Nephron (organoid): ENCODE results near the gene ST3GAL4.

Experiments used
- H3K27ac Mint-ChIP-seq, 3 experiments: 2 replicates each; pipeline ENCODE4 v1.8.0; 2020; ENCODE audit warnings: mixed read lengths in 3 of 3, mild to moderate bottlenecking in 2 of 3, moderate library complexity in 1 of 3
- H3K27me3 Mint-ChIP-seq: 2 replicates; pipeline ENCODE4 v1.8.0; 2021; ENCODE audit warnings: low read depth, mild to moderate bottlenecking, moderate library complexity, mixed read lengths
- H3K36me3 Mint-ChIP-seq: 2 replicates; pipeline ENCODE4 v1.8.0; 2020; ENCODE audit warnings: low read depth, mixed read lengths
- H3K4me1 Mint-ChIP-seq: 2 replicates; pipeline ENCODE4 v1.8.0; 2020; ENCODE audit warnings: mixed read lengths
- H3K4me3 Mint-ChIP-seq, 3 experiments: 2 replicates each; pipeline ENCODE4 v1.8.0; 2020; ENCODE audit warnings: mild to moderate bottlenecking in 3 of 3, mixed read lengths in 3 of 3, moderate library complexity in 2 of 3
- H3K9me3 Mint-ChIP-seq: 2 replicates; pipeline ENCODE4 v1.8.0; 2020; ENCODE audit warnings: mixed read lengths
- TF ChIP-seq, protein P1 (sequence below), 3 experiments: fragments of 200-600 bp; sonication (generic); IDR thresholded peaks; one replicate each; pipeline ENCODE4 v1.5.0; 2021; ENCODE audit warnings: antibody characterized with exemption in 3 of 3; ENCODE audit not compliant: unreplicated experiment in 3 of 3

The ST3GAL4 gene

GRCh38 chr11:126461096-126461440 lies 105.6 kb downstream of the ST3GAL4 start:
- Mint-ChIP-seq H3K4me1 (peaks cover 21% of the 10 kb centered on the region), H3K27ac (no peak overlapping the region), H3K4me3 (no peak overlapping the region), H3K36me3 (no peaks in the 10 kb centered on the region), H3K27me3 (peaks cover 17% of the 10 kb centered on the region), H3K9me3 (no peaks in the 10 kb centered on the region)
- TF ChIP-seq, protein P1, sequence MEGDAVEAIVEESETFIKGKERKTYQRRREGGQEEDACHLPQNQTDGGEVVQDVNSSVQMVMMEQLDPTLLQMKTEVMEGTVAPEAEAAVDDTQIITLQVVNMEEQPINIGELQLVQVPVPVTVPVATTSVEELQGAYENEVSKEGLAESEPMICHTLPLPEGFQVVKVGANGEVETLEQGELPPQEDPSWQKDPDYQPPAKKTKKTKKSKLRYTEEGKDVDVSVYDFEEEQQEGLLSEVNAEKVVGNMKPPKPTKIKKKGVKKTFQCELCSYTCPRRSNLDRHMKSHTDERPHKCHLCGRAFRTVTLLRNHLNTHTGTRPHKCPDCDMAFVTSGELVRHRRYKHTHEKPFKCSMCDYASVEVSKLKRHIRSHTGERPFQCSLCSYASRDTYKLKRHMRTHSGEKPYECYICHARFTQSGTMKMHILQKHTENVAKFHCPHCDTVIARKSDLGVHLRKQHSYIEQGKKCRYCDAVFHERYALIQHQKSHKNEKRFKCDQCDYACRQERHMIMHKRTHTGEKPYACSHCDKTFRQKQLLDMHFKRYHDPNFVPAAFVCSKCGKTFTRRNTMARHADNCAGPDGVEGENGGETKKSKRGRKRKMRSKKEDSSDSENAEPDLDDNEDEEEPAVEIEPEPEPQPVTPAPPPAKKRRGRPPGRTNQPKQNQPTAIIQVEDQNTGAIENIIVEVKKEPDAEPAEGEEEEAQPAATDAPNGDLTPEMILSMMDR (IDR thresholded peaks at IDR 0.05; ENCODE audit: unreplicated experiment in 3 of 3) = no peak

GRCh38 chr11:126461996-126462395 lies 106.5 kb downstream of the ST3GAL4 start:
- no peak overlapping the region for H3K27ac Mint-ChIP-seq
- H3K9me3 Mint-ChIP-seq = no peaks in the 10 kb centered on the region
- H3K27me3 Mint-ChIP-seq = peaks cover 18% of the 10 kb centered on the region
- H3K36me3 Mint-ChIP-seq = no peaks in the 10 kb centered on the region
- H3K4me3 Mint-ChIP-seq = no peak overlapping the region
- TF ChIP-seq, protein P1 (IDR thresholded peaks at IDR 0.05; ENCODE audit: unreplicated experiment in 3 of 3) = no peak
- peaks cover 27% of the 10 kb centered on the region for H3K4me1 Mint-ChIP-seq

DNA sequence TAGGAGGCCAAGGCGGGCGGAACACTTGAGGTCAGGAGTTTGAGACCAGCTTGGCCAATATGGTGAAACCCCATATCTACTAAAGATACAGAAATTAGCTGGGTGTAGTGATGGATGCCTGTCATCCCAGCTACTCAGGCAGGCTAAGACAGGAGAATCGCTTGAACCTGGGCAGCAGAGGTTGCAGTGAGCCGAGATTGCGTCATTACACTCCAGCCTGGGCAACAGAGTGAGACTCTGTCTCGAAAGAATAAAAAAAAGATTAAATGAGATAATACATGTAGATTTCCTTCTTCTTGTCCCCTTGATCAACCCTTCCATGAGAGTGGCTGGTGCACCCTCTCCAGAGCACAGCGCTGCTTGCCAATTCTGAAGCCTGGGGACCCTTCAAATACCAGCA lies 106.9 kb downstream of the ST3GAL4 start:
- no peaks in the 10 kb centered on the region for H3K36me3 Mint-ChIP-seq
- H3K4me1 Mint-ChIP-seq = peaks cover 27% of the 10 kb centered on the region
- H3K9me3 Mint-ChIP-seq = no peaks in the 10 kb centered on the region
- H3K27ac Mint-ChIP-seq = no peak overlapping the region
- H3K4me3 Mint-ChIP-seq = no peak overlapping the region
- TF ChIP-seq, protein P1 (IDR thresholded peaks at IDR 0.05; ENCODE audit: unreplicated experiment in 3 of 3) = no peak
- peaks cover 18% of the 10 kb centered on the region for H3K27me3 Mint-ChIP-seq
